HEK293 (cell line): Measurements from ENCODE around the gene AJUBA.
A peak's percentile ranks its signal among the peaks of the same experiment; 100 is the strongest.

Source experiments
- HOXC10 ChIP-seq: sonication (generic); formaldehyde crosslinking; IDR thresholded peaks from 2 replicates; pipeline ENCODE4 v1.8.1; 2023; ENCODE audit warnings: mild to moderate bottlenecking, missing genetic modification reagents
- KLF10 ChIP-seq: fragments of 450-650 bp; IDR thresholded peaks from 2 replicates; pipeline ENCODE4 v1.5.1; 2018; ENCODE audit warnings: missing biosample characterization, mild to moderate bottlenecking, missing genetic modification characterization
- TSHZ1 ChIP-seq: fragments of 450-650 bp; formaldehyde crosslinking; IDR thresholded peaks from 2 replicates; pipeline ENCODE4 v1.5.1; 2016; ENCODE audit warnings: missing biosample characterization, missing genetic modification characterization, borderline replicate concordance
- ZBTB17 ChIP-seq: fragments of 450-650 bp; formaldehyde crosslinking; IDR thresholded peaks from 2 replicates; pipeline ENCODE4 v1.5.1; 2016; ENCODE audit warnings: missing biosample characterization, missing genetic modification characterization
- ZBTB48 ChIP-seq: fragments of 450-650 bp; formaldehyde crosslinking; IDR thresholded peaks from 2 replicates; pipeline ENCODE4 v1.5.1; 2016; ENCODE audit warnings: missing biosample characterization, missing genetic modification characterization
- ZEB2 ChIP-seq: fragments of 450-650 bp; formaldehyde crosslinking; IDR thresholded peaks from 2 replicates; pipeline ENCODE4 v1.5.1; 2016; ENCODE audit warnings: missing biosample characterization, missing genetic modification characterization
- ZIC2 ChIP-seq: fragments of 450-650 bp; formaldehyde crosslinking; IDR thresholded peaks from 2 replicates; pipeline ENCODE4 v1.5.1; 2016; ENCODE audit warnings: missing biosample characterization, missing genetic modification characterization
- ZNF148 ChIP-seq: fragments of 450-650 bp; formaldehyde crosslinking; IDR thresholded peaks from 2 replicates; pipeline ENCODE4 v1.5.0; 2017; ENCODE audit warnings: missing biosample characterization, missing genetic modification characterization, borderline replicate concordance
- ZNF157 ChIP-seq: fragments of 450-650 bp; formaldehyde crosslinking; IDR thresholded peaks from 2 replicates; pipeline ENCODE4 v1.5.1; 2016; ENCODE audit warnings: missing biosample characterization, missing genetic modification characterization
- ZNF221 ChIP-seq: fragments of 450-650 bp; formaldehyde crosslinking; IDR thresholded peaks from 2 replicates; pipeline ENCODE4 v1.5.1; 2017; ENCODE audit warnings: missing biosample characterization, missing genetic modification characterization, borderline replicate concordance
- ZNF24 ChIP-seq: fragments of 450-650 bp; formaldehyde crosslinking; IDR thresholded peaks from 2 replicates; pipeline ENCODE4 v1.5.1; 2016; ENCODE audit warnings: missing biosample characterization, missing genetic modification characterization
- ZNF26 ChIP-seq: fragments of 450-650 bp; formaldehyde crosslinking; IDR thresholded peaks from 2 replicates; pipeline ENCODE4 v1.5.1; 2016; ENCODE audit warnings: missing biosample characterization, missing genetic modification characterization
- ZNF391 ChIP-seq: fragments of 450-650 bp; formaldehyde crosslinking; IDR thresholded peaks from 2 replicates; pipeline ENCODE4 v1.5.1; 2016; ENCODE audit warnings: low read depth, missing biosample characterization, missing genetic modification characterization, borderline replicate concordance
- ZNF394 ChIP-seq: fragments of 450-650 bp; formaldehyde crosslinking; IDR thresholded peaks from 2 replicates; pipeline ENCODE4 v1.5.1; 2016; ENCODE audit warnings: missing biosample characterization, missing genetic modification characterization, mild to moderate bottlenecking, moderate library complexity, borderline replicate concordance
- ZNF654 ChIP-seq: fragments of 450-650 bp; formaldehyde crosslinking; IDR thresholded peaks from 2 replicates; pipeline ENCODE4 v1.5.1; 2016; ENCODE audit warnings: low read depth, missing biosample characterization, missing genetic modification characterization
- ZNF768 ChIP-seq: fragments of 450-650 bp; formaldehyde crosslinking; IDR thresholded peaks from 2 replicates; pipeline ENCODE4 v1.5.1; 2018; ENCODE audit warnings: missing biosample characterization, mild to moderate bottlenecking, missing genetic modification characterization
- ZXDB ChIP-seq: fragments of 450-650 bp; formaldehyde crosslinking; IDR thresholded peaks from 2 replicates; pipeline ENCODE4 v1.5.1; 2016; ENCODE audit warnings: missing biosample characterization, missing genetic modification characterization
- TF ChIP-seq, protein P1 (sequence below): fragments of 450-650 bp; formaldehyde crosslinking; IDR thresholded peaks from 2 replicates; pipeline ENCODE4 v1.5.1; 2016; ENCODE audit warnings: missing biosample characterization, missing genetic modification characterization
- TF ChIP-seq, protein P2 (sequence below): fragments of 450-650 bp; formaldehyde crosslinking; IDR thresholded peaks from 2 replicates; pipeline ENCODE4 v1.5.1; 2016; ENCODE audit warnings: missing biosample characterization, missing genetic modification characterization
- TF ChIP-seq, protein P3 (sequence below): fragments of 450-650 bp; formaldehyde crosslinking; IDR thresholded peaks from 2 replicates; pipeline ENCODE4 v1.5.1; 2016; ENCODE audit warnings: missing biosample characterization, missing genetic modification characterization
- TF ChIP-seq, protein P4 (sequence below): fragments of 450-650 bp; formaldehyde crosslinking; IDR thresholded peaks from 2 replicates; pipeline ENCODE4 v1.5.1; 2016; ENCODE audit warnings: missing biosample characterization, missing genetic modification characterization
- TF ChIP-seq, protein P5 (sequence below): fragments of 450-650 bp; formaldehyde crosslinking; IDR thresholded peaks from 2 replicates; pipeline ENCODE4 v1.5.1; 2016; ENCODE audit warnings: missing biosample characterization, missing genetic modification characterization

The AJUBA gene

GRCh38 chr14:22982477-22983245 lies at the start of gene AJUBA (continued):
- TF ChIP-seq ZNF157 (tag by site-specific recombination) (no peak; the same call in 1 of the 2 replicates), ZNF394 (tag by site-specific recombination) (peak; percentile 86), HOXC10 (CRISPR knock-in tag) (no peak), TSHZ1 (peak; percentile 95), ZBTB48 (tag by site-specific recombination) (peak; percentile 96), ZIC2 (tag by site-specific recombination) (peak; percentile 90), ZBTB17 (tag by site-specific recombination) (peak; percentile 94), ZXDB (peak; percentile 99), ZNF148 (tag by site-specific recombination) (peak; percentile 95; the same call in 1 of the 2 replicates), ZNF654 (0 out of 2 replicates have a peak, but pooled peaks have one; percentile 6), ZEB2 (tag by site-specific recombination) (peak; percentile 100), ZNF26 (no peak), ZNF24 (tag by site-specific recombination) (peak; percentile 97), KLF10 (tag by site-specific recombination) (peak; percentile 90), ZNF221 (tag by site-specific recombination) (no peak), ZNF768 (tag by site-specific recombination) (no peak), ZNF391 (tag by site-specific recombination) (peak; percentile 99)
- TF ChIP-seq, protein P1, sequence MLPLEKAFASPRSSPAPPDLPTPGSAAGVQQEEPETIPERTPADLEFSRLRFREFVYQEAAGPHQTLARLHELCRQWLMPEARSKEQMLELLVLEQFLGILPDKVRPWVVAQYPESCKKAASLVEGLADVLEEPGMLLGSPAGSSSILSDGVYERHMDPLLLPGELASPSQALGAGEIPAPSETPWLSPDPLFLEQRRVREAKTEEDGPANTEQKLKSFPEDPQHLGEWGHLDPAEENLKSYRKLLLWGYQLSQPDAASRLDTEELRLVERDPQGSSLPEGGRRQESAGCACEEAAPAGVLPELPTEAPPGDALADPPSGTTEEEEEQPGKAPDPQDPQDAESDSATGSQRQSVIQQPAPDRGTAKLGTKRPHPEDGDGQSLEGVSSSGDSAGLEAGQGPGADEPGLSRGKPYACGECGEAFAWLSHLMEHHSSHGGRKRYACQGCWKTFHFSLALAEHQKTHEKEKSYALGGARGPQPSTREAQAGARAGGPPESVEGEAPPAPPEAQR (tag by site-specific recombination), result peak; percentile 94
- TF ChIP-seq, protein P2, sequence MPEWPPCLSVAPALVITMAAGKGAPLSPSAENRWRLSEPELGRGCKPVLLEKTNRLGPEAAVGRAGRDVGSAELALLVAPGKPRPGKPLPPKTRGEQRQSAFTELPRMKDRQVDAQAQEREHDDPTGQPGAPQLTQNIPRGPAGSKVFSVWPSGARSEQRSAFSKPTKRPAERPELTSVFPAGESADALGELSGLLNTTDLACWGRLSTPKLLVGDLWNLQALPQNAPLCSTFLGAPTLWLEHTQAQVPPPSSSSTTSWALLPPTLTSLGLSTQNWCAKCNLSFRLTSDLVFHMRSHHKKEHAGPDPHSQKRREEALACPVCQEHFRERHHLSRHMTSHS (tag by site-specific recombination), result peak; percentile 73
- TF ChIP-seq, protein P3, sequence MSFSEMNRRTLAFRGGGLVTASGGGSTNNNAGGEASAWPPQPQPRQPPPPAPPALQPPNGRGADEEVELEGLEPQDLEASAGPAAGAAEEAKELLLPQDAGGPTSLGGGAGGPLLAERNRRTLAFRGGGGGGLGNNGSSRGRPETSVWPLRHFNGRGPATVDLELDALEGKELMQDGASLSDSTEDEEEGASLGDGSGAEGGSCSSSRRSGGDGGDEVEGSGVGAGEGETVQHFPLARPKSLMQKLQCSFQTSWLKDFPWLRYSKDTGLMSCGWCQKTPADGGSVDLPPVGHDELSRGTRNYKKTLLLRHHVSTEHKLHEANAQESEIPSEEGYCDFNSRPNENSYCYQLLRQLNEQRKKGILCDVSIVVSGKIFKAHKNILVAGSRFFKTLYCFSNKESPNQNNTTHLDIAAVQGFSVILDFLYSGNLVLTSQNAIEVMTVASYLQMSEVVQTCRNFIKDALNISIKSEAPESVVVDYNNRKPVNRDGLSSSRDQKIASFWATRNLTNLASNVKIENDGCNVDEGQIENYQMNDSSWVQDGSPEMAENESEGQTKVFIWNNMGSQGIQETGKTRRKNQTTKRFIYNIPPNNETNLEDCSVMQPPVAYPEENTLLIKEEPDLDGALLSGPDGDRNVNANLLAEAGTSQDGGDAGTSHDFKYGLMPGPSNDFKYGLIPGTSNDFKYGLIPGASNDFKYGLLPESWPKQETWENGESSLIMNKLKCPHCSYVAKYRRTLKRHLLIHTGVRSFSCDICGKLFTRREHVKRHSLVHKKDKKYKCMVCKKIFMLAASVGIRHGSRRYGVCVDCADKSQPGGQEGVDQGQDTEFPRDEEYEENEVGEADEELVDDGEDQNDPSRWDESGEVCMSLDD (tag by site-specific recombination), result peak; percentile 98
- TF ChIP-seq, protein P4, sequence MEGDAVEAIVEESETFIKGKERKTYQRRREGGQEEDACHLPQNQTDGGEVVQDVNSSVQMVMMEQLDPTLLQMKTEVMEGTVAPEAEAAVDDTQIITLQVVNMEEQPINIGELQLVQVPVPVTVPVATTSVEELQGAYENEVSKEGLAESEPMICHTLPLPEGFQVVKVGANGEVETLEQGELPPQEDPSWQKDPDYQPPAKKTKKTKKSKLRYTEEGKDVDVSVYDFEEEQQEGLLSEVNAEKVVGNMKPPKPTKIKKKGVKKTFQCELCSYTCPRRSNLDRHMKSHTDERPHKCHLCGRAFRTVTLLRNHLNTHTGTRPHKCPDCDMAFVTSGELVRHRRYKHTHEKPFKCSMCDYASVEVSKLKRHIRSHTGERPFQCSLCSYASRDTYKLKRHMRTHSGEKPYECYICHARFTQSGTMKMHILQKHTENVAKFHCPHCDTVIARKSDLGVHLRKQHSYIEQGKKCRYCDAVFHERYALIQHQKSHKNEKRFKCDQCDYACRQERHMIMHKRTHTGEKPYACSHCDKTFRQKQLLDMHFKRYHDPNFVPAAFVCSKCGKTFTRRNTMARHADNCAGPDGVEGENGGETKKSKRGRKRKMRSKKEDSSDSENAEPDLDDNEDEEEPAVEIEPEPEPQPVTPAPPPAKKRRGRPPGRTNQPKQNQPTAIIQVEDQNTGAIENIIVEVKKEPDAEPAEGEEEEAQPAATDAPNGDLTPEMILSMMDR (tag by site-specific recombination), result peak; percentile 79; the same call in 1 of the 2 replicates
- TF ChIP-seq, protein P5, sequence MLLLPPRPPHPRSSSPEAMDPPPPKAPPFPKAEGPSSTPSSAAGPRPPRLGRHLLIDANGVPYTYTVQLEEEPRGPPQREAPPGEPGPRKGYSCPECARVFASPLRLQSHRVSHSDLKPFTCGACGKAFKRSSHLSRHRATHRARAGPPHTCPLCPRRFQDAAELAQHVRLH (tag by site-specific recombination), result peak; percentile 97
